Measurements from ENCODE around the gene IRS1. TPM values are rescaled to one million over a fixed set of nuclear protein-coding genes. Genes with fewer than 3 reads are reported as not detected.

The IRS1 gene
- polyA plus RNA-seq, 1 of the 3 experiments (the other 2 are of a cell fraction), result 16.5 TPM

DNA sequence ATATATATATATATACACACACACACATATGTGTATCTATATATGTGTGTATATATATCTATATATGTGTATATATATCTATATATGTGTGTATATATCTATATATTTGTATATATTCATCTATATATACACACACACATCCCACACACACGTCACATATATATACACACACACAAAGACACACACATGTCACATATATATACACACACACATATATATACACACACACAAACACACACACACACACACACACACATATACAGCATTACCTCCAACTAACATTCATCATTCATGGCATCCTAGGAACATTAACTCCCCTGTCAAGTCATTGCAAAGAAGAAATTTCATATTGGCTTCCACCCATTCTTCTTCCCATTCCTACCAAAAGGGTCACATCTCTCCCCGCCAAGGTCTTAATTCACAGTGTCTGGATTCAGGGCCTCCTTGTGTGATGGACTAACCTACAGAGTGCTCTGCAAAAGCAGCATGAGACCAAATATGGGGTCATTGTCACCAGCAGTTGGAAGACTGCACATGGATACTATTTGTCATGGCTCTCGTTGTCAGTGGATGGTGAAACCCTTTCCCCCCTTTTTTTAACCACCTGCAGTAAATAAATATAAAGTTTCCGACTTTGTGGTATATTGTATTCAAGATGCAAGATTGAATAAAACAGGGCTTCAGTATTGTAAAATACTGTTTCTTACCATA, 67.0 kb downstream of the IRS1 start:
- Histone ChIP-seq H3K27me3 (ENCODE audit: insufficient read depth) (no peaks in the 10 kb centered on the region), H3F3A (replicated peaks; ENCODE audit: insufficient read depth) (peaks cover 7% of the 10 kb centered on the region), H3K4me1 (ENCODE audit: control insufficient read depth in 1 of 2, insufficient read depth in 2 of 2, low read depth in 1 of 2, low read length in 1 of 2) (no peaks in the 10 kb centered on the region; a peak in 1 of 4 replicates), H3K27ac (ENCODE audit: low read depth in 2 of 2, low read length in 1 of 2) (no peak overlapping the region), H3K9me2 (no peaks in the 10 kb centered on the region), H4K20me1 (ENCODE audit: insufficient read depth) (no peaks in the 10 kb centered on the region), H3K79me2 (ENCODE audit: insufficient read depth) (peaks cover 6% of the 10 kb centered on the region; the same call in 1 of the 2 replicates), H3K36me3 (replicated peaks in 1 of 2; ENCODE audit: control insufficient read depth in 1 of 2, insufficient read depth in 2 of 2, low read length in 1 of 2) (peaks cover 12 to 27% of the 10 kb centered on the region in 2 experiments), H3K9ac (no peak overlapping the region), H3K4me2 (no peak overlapping the region), H3K9me3 (no peaks in the 10 kb centered on the region), H3K4me3 (ENCODE audit: low read depth in 2 of 2, low read length in 1 of 2) (no peak overlapping the region), H2AFZ (ENCODE audit: low read depth) (no peak overlapping the region)
- CTCF ChIA-PET, result no interaction called here
- 90% methylated on average over 4 of the region's 4 CpGs for WGBS (ENCODE audit: low lambda C conversion rate)
- no peak for TF ChIP-seq GABPA (IDR thresholded peaks at IDR 0.05; ENCODE audit: low read depth)
- TF ChIP-seq ELF1 (IDR thresholded peaks at IDR 0.05), result no peak
- TF ChIP-seq, protein P1, sequence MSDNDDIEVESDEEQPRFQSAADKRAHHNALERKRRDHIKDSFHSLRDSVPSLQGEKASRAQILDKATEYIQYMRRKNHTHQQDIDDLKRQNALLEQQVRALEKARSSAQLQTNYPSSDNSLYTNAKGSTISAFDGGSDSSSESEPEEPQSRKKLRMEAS (IDR thresholded peaks at IDR 0.05; ENCODE audit: low read depth), result no peak
- TF ChIP-seq FOXJ3 (CRISPR knock-in tag; IDR thresholded peaks at IDR 0.05), result no peak
- no peak for TF ChIP-seq TAF1 (IDR thresholded peaks at IDR 0.05; ENCODE audit: borderline replicate concordance, low read depth, low read length)
- no peak for TF ChIP-seq RAD21 (IDR thresholded peaks at IDR 0.05; ENCODE audit: low read length)
- no peak for TF ChIP-seq SMC3 (IDR thresholded peaks at IDR 0.05; ENCODE audit: low read depth, low read length)
- TF ChIP-seq FOXM1 (IDR thresholded peaks at IDR 0.05; ENCODE audit: low read depth), result no peak
- TF ChIP-seq, protein P2, sequence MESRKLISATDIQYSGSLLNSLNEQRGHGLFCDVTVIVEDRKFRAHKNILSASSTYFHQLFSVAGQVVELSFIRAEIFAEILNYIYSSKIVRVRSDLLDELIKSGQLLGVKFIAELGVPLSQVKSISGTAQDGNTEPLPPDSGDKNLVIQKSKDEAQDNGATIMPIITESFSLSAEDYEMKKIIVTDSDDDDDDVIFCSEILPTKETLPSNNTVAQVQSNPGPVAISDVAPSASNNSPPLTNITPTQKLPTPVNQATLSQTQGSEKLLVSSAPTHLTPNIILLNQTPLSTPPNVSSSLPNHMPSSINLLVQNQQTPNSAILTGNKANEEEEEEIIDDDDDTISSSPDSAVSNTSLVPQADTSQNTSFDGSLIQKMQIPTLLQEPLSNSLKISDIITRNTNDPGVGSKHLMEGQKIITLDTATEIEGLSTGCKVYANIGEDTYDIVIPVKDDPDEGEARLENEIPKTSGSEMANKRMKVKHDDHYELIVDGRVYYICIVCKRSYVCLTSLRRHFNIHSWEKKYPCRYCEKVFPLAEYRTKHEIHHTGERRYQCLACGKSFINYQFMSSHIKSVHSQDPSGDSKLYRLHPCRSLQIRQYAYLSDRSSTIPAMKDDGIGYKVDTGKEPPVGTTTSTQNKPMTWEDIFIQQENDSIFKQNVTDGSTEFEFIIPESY (IDR thresholded peaks at IDR 0.05; ENCODE audit: borderline replicate concordance, low read depth), result no peak
- TF ChIP-seq, protein P3, sequence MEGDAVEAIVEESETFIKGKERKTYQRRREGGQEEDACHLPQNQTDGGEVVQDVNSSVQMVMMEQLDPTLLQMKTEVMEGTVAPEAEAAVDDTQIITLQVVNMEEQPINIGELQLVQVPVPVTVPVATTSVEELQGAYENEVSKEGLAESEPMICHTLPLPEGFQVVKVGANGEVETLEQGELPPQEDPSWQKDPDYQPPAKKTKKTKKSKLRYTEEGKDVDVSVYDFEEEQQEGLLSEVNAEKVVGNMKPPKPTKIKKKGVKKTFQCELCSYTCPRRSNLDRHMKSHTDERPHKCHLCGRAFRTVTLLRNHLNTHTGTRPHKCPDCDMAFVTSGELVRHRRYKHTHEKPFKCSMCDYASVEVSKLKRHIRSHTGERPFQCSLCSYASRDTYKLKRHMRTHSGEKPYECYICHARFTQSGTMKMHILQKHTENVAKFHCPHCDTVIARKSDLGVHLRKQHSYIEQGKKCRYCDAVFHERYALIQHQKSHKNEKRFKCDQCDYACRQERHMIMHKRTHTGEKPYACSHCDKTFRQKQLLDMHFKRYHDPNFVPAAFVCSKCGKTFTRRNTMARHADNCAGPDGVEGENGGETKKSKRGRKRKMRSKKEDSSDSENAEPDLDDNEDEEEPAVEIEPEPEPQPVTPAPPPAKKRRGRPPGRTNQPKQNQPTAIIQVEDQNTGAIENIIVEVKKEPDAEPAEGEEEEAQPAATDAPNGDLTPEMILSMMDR (IDR thresholded peaks at IDR 0.05), result no peak
- TF ChIP-seq EZH2phosphoT487 (IDR thresholded peaks at IDR 0.05; ENCODE audit: borderline replicate concordance, low read depth), result no peak
- TF ChIP-seq, protein P4, sequence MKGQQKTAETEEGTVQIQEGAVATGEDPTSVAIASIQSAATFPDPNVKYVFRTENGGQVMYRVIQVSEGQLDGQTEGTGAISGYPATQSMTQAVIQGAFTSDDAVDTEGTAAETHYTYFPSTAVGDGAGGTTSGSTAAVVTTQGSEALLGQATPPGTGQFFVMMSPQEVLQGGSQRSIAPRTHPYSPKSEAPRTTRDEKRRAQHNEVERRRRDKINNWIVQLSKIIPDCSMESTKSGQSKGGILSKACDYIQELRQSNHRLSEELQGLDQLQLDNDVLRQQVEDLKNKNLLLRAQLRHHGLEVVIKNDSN (IDR thresholded peaks at IDR 0.05; ENCODE audit: borderline replicate concordance, low read depth), result no peak
- TF ChIP-seq, protein P5, sequence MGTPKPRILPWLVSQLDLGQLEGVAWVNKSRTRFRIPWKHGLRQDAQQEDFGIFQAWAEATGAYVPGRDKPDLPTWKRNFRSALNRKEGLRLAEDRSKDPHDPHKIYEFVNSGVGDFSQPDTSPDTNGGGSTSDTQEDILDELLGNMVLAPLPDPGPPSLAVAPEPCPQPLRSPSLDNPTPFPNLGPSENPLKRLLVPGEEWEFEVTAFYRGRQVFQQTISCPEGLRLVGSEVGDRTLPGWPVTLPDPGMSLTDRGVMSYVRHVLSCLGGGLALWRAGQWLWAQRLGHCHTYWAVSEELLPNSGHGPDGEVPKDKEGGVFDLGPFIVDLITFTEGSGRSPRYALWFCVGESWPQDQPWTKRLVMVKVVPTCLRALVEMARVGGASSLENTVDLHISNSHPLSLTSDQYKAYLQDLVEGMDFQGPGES (IDR thresholded peaks at IDR 0.05; ENCODE audit: low read depth, low read length), result no peak
- no peak for TF ChIP-seq FOSL2 (IDR thresholded peaks at IDR 0.05; ENCODE audit: borderline replicate concordance, low read depth)
- TF ChIP-seq RXRA (IDR thresholded peaks at IDR 0.05; ENCODE audit: borderline replicate concordance, low read depth), result no peak
- DNase-seq, result no peak
- POLR2A ChIA-PET, result no interaction called here
